B cell (primary cell): ENCODE measurements around the gene IGF2BP3.

Source experiments
- CTCF ChIP-seq: fragments of 200-600 bp; IDR thresholded peaks from one replicate; pipeline ENCODE4 v1.8.0; 2022; ENCODE audit warnings: antibody characterized with exemption, mild to moderate bottlenecking
- EZH2 ChIP-seq: IDR thresholded peaks from 2 replicates; pipeline ENCODE4 v1.6.1; 2012; ENCODE audit warnings: borderline replicate concordance, low read depth, mild to moderate bottlenecking, moderate library complexity, low read length; ENCODE audit not compliant: insufficient read depth, poor library complexity, severe bottlenecking

GRCh38 chr7:23284871-23285270, 185.4 kb downstream of the IGF2BP3 start:
- no peak for TF ChIP-seq EZH2
- no peak for TF ChIP-seq CTCF
